Measurements from ENCODE around the gene IGSF9.
A peak's percentile ranks its signal among the peaks of the same experiment; 100 is the strongest.

Gene IGSF9

GRCh38 chr1:159944623-159945455 lies 574 bp downstream of the IGSF9 start:
- DNase-seq: no peak
- H3K36me3 Mint-ChIP-seq (ENCODE audit: low read depth): no peaks in the 10 kb centered on the region
- no peak for ATAC-seq
- H3K27me3 Mint-ChIP-seq: peaks cover 28% of the 10 kb centered on the region
- no peak overlapping the region for H3K27ac Mint-ChIP-seq
- H3K4me1 Mint-ChIP-seq: peaks cover 6% of the 10 kb centered on the region
- H3K4me3 Mint-ChIP-seq: peak overlapping the region; percentile 66
- H3K9me3 Mint-ChIP-seq: no peaks in the 10 kb centered on the region

GRCh38 chr1:159943908-159944622 lies 1.3 kb downstream of the IGSF9 start:
- Mint-ChIP-seq H3K4me1 (peaks cover 6% of the 10 kb centered on the region), H3K9me3 (no peaks in the 10 kb centered on the region), H3K36me3 (ENCODE audit: low read depth) (no peaks in the 10 kb centered on the region), H3K27me3 (peaks cover 30% of the 10 kb centered on the region), H3K27ac (no peak overlapping the region), H3K4me3 (no peak overlapping the region)
- DNase-seq (no peak), ATAC-seq (no peak)

DNA sequence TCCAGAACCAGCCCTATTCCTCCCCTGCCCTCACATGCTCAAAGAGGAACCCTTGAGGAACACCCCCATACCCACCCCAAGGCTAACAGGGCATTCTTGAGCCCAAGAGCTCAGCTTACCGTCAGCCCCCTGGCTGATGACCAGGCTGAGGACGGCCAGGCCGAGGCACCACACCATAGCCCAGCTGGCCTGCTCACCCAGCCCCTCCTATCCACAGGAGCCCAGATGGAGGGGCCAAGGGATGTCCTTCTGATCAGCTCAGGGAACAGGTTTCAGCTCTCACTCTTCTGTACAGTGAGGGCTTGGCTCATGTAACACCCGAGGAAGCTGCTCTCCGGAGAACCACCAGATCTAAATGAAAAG lies 2.2 kb downstream of the IGSF9 start:
- Mint-ChIP-seq H3K27ac (no peak overlapping the region), H3K4me1 (peaks cover 8% of the 10 kb centered on the region), H3K4me3 (no peak overlapping the region), H3K36me3 (ENCODE audit: low read depth) (no peaks in the 10 kb centered on the region), H3K9me3 (no peaks in the 10 kb centered on the region), H3K27me3 (peaks cover 35% of the 10 kb centered on the region)
- DNase-seq (no peak), ATAC-seq (no peak)

GRCh38 chr1:159942632-159943277 lies 2.7 kb downstream of the IGSF9 start:
- H3K27me3 Mint-ChIP-seq: peaks cover 35% of the 10 kb centered on the region
- ATAC-seq: no peak
- no peak overlapping the region for H3K27ac Mint-ChIP-seq
- H3K4me3 Mint-ChIP-seq: no peak overlapping the region
- no peaks in the 10 kb centered on the region for H3K9me3 Mint-ChIP-seq
- H3K4me1 Mint-ChIP-seq: peaks cover 10% of the 10 kb centered on the region
- DNase-seq: no peak
- no peaks in the 10 kb centered on the region for H3K36me3 Mint-ChIP-seq (ENCODE audit: low read depth)

DNA sequence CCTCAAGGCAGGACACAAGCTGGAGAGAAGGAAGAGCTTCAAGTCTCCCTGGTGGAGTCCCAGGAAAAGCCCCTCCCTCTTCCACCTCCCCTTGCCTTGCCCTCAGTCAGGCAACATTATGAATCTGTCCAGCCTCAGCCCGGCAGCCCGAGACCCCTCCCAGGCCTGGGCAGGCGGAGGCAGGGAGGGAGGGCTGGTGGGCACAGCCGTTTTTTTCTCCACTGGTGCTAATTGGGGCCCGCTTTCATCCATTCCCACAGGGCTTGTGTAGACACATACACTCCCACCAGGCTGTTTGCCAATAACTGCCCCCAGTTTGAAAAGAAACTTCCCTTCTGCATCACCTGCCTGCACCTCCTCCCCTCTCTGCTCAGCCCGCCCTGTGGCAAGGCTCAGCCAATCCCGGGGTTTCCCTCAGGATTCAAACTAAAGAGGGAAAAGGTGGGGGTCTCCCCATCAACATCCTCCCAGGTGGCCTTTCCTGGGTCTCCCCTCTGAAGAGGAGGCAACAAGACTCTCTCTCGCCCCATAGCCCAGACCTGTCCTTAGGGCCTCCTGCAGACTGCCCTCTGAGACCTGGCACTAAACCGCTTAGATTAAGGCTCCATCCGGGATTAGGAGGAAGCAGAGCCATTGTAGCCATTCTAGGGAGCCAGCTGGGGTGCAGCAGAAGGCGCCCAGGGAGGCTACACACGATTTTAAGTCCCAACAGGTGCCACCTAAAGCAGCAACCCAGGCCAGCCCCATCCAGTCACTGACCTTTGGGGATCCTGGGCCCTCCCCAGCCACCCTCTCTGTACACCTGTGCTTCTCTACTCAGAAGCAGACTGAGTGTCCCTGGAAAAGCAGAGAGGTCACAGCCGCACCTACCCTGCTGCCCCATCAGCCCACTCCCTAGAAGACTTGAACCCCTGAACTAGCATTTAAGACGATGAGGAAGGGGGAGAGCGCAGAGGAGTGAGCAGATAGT lies 3.5 kb downstream of the IGSF9 start:
- H3K27me3 Mint-ChIP-seq: peaks cover 33% of the 10 kb centered on the region

GRCh38 chr1:159941141-159941540 lies 4.3 kb downstream of the IGSF9 start:
- Mint-ChIP-seq H3K27me3 (peaks cover 32% of the 10 kb centered on the region), H3K27ac (no peak overlapping the region), H3K4me1 (peaks cover 16% of the 10 kb centered on the region), H3K36me3 (ENCODE audit: low read depth) (no peaks in the 10 kb centered on the region), H3K9me3 (no peaks in the 10 kb centered on the region), H3K4me3 (no peak overlapping the region)
- ATAC-seq: no peak
- DNase-seq: no peak

More for the DNA sequence above, 3.5 kb downstream of the IGSF9 start:
- no peak overlapping the region for H3K4me3 Mint-ChIP-seq
- no peak overlapping the region for H3K27ac Mint-ChIP-seq
- no peak for DNase-seq
- H3K9me3 Mint-ChIP-seq: no peaks in the 10 kb centered on the region
- no peaks in the 10 kb centered on the region for H3K36me3 Mint-ChIP-seq (ENCODE audit: low read depth)
- ATAC-seq: no peak
- H3K4me1 Mint-ChIP-seq: peaks cover 10% of the 10 kb centered on the region

DNA sequence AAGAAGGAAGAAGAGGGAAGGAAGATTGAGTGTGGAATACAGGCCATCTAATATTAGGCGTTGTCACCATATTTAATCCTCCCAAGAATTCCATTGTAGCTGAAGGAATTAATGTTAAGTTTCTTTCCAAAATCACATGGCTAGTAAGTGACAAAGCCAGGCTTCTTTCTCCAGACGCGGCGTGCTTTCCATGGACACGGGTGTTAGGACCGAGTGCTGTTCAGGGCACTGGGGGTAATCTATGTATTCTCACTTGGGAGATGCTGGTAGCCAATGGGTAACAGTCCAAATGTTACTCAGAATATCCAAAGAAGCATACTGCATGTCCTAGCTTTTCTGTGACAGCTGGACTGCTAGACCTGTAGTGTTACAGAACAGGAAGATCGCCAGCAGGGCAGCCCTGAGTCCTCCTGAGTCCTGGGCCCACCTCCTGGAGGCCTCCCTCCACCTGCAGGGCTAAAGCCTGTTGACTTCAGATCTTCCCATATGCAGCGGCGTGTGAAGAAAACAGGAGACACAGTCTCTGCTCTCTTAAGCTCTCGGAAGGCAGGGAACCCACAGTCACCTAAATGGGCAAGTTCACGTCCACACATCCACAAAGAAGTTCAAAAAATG lies 5.3 kb downstream of the IGSF9 start:
- Mint-ChIP-seq H3K9me3 (no peaks in the 10 kb centered on the region), H3K4me3 (no peak overlapping the region), H3K27me3 (peaks cover 31% of the 10 kb centered on the region), H3K4me1 (peaks cover 11% of the 10 kb centered on the region), H3K36me3 (ENCODE audit: low read depth) (no peaks in the 10 kb centered on the region), H3K27ac (no peak overlapping the region)
- DNase-seq (no peak), ATAC-seq (no peak)

DNA sequence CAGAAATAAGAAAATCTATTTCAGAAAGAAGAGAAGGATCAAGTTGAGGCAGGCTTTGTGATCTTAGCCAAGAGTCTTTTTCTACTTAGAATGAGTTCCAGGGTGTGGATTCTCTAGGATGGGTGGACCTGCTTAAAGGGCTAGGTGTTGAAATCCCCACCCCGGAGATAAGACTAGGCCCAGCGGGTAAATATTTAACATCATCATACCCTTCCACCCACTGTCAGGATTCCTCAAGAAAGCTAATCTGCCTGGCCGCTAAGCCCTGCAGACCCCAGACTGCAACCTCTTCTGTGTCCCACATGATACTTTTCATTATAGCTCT lies 5.8 kb downstream of the IGSF9 start:
- H3K27ac Mint-ChIP-seq: no peak overlapping the region
- H3K36me3 Mint-ChIP-seq (ENCODE audit: low read depth): no peaks in the 10 kb centered on the region
- ATAC-seq: no peak
- H3K4me3 Mint-ChIP-seq: no peak overlapping the region
- no peak for DNase-seq
- H3K27me3 Mint-ChIP-seq: peaks cover 26% of the 10 kb centered on the region
- H3K4me1 Mint-ChIP-seq: peaks cover 10% of the 10 kb centered on the region
- H3K9me3 Mint-ChIP-seq: no peaks in the 10 kb centered on the region

- ATAC-seq (no peak), DNase-seq (no peak)
- no peaks in the 10 kb centered on the region for H3K36me3 Mint-ChIP-seq (ENCODE audit: low read depth)
- peaks cover 22% of the 10 kb centered on the region for H3K27me3 Mint-ChIP-seq
- H3K4me1 Mint-ChIP-seq: peaks cover 10% of the 10 kb centered on the region
- no peaks in the 10 kb centered on the region for H3K9me3 Mint-ChIP-seq
- no peak overlapping the region for H3K27ac Mint-ChIP-seq
- H3K4me3 Mint-ChIP-seq: no peak overlapping the region
These were observed 6.3 kb downstream of the IGSF9 start for GRCh38 chr1:159938905-159939677.

DNA sequence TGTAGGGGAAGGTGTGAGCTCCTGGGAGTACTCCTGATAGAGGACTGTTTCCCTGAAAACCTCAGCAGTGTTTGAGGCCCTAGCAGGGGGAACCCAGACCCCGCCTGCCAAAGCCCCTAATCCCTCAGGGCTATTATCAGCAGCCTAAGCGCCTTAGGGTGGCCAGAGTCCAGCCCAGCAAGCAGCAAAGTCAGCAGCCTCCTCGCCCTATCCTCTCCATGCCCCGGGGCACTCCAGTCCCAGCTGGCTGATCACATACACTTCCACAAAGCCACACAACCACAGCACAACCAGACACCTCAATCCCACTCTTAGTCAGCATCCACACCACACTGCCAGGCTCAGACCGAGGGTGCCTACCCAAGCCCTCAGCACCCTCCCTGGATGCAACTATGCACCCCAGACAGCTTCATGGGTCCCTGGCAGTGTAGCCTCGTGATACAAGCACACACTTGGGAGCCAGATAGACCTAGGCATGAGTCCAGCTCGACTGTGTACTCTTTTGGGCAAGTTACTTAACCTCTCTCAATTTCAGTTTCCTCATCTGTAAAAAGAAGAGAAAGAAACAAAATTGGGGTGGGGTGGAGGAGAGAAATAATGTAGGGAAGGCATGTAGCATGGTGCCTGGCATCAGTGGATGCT lies 7.1 kb downstream of the IGSF9 start:
- H3K4me1 Mint-ChIP-seq: peaks cover 10% of the 10 kb centered on the region
- DNase-seq (no peak), ATAC-seq (peak; percentile 20)
- H3K27me3 Mint-ChIP-seq: peaks cover 14% of the 10 kb centered on the region
- no peak overlapping the region for H3K4me3 Mint-ChIP-seq
- no peaks in the 10 kb centered on the region for H3K36me3 Mint-ChIP-seq (ENCODE audit: low read depth)
- no peaks in the 10 kb centered on the region for H3K9me3 Mint-ChIP-seq
- no peak overlapping the region for H3K27ac Mint-ChIP-seq

GRCh38 chr1:159937054-159937750 lies 8.2 kb downstream of the IGSF9 start:
- H3K27ac Mint-ChIP-seq: no peak overlapping the region
- H3K4me3 Mint-ChIP-seq: no peak overlapping the region
- H3K4me1 Mint-ChIP-seq: peaks cover 10% of the 10 kb centered on the region

DNA sequence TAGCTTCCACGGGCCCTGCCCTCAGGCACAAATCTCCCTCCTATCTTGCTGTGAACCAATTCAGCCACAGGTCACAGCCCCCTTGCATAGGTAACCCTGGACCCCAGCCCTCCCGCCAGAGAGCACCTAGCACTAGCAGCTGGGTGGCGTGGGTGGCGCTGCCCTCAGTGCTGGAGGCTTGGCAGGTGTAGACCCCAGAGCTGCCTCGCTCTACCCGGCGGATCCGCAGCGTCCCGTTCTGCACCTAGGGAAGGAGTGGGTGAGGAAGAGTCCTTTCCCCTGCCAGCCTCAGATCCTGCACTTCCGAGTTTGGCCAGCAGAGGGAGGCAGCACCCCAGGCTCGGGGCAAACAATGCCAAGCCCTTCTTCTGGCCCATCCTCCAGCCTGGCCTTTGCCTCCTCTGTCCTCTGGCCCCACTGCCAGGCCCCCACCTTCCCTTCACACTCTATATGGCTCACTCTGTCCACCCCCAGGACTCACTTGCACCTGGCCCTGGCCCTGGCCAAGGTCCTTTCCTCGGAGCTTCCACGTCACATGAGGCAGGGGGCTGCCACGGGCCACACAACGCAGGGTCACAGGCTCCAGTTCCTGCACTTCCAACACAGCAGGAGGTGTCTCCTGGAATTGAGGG lies 9.0 kb downstream of the IGSF9 start:
- Mint-ChIP-seq H3K27me3 (peaks cover 10% of the 10 kb centered on the region), H3K4me3 (no peak overlapping the region), H3K4me1 (peaks cover 10% of the 10 kb centered on the region), H3K36me3 (ENCODE audit: low read depth) (no peaks in the 10 kb centered on the region), H3K27ac (no peak overlapping the region), H3K9me3 (no peaks in the 10 kb centered on the region)
- ATAC-seq (peak; percentile 59), DNase-seq (peak; percentile 86)

More at GRCh38 chr1:159937054-159937750, 8.2 kb downstream of the IGSF9 start:
- DNase-seq (no peak), ATAC-seq (no peak)
- Mint-ChIP-seq H3K9me3 (no peaks in the 10 kb centered on the region), H3K27me3 (peaks cover 10% of the 10 kb centered on the region), H3K36me3 (ENCODE audit: low read depth) (no peaks in the 10 kb centered on the region)

Measured in activated naive CD8-positive, alpha-beta T cell treated with anti-CD3 and anti-CD28 coated beads, Interleukin-2, amount 50 U/mL, for 24 hours (primary cell).